Hepatocyte (in vitro differentiated cells): ENCODE results near the gene IGSF8. TPM values are rescaled to one million over a fixed set of nuclear protein-coding genes. Genes with fewer than 3 reads are reported as not detected.

ENCODE experiments used
- DNase-seq: peaks from one replicate; pipeline ENCODE4 v3.0.0-alpha.2; 2016; ENCODE audit warnings: low spot score
- H2AFZ ChIP-seq: fragments of 200-600 bp; sonication (generic); 2 replicates; pipeline ENCODE4 v1.6.0; 2016; ENCODE audit warnings: antibody characterized with exemption, mild to moderate bottlenecking
- H3K27ac ChIP-seq: fragments of 200-600 bp; sonication (generic); 2 replicates; pipeline ENCODE4 v1.5.1; 2016; ENCODE audit warnings: mild to moderate bottlenecking
- H3K27me3 ChIP-seq: fragments of 200-600 bp; sonication (generic); 2 replicates; pipeline ENCODE4 v1.6.1; 2016
- H3K36me3 ChIP-seq: fragments of 200-600 bp; sonication (generic); replicated peaks from 2 replicates; pipeline ENCODE4 v1.5.1; 2016; ENCODE audit warnings: low read depth; ENCODE audit not compliant: insufficient read depth
- H3K4me1 ChIP-seq: fragments of 200-600 bp; sonication (generic); 2 replicates; pipeline ENCODE4 v1.5.1; 2016; ENCODE audit warnings: mild to moderate bottlenecking, moderate library complexity; ENCODE audit not compliant: insufficient read depth
- H3K4me2 ChIP-seq: fragments of 200-600 bp; sonication (generic); 2 replicates; pipeline ENCODE4 v1.6.0; 2016
- H3K4me3 ChIP-seq: fragments of 200-600 bp; sonication (generic); 2 replicates; pipeline ENCODE4 v1.5.1; 2016; ENCODE audit warnings: mild to moderate bottlenecking
- H3K79me2 ChIP-seq: fragments of 200-600 bp; sonication (generic); 2 replicates; pipeline ENCODE4 v1.6.0; 2017; ENCODE audit warnings: mild to moderate bottlenecking
- H3K9me2 ChIP-seq: fragments of 200-600 bp; sonication (generic); replicated peaks from 2 replicates; pipeline ENCODE4 v1.6.0; 2017; ENCODE audit warnings: mild to moderate bottlenecking; ENCODE audit not compliant: insufficient read depth
- H3K9me3 ChIP-seq: fragments of 200-600 bp; sonication (generic); 2 replicates; pipeline ENCODE4 v1.5.1; 2016; ENCODE audit warnings: low read depth, mild to moderate bottlenecking
- H4K20me1 ChIP-seq: fragments of 200-600 bp; sonication (generic); 2 replicates; pipeline ENCODE4 v1.6.0; 2016; ENCODE audit warnings: mild to moderate bottlenecking; ENCODE audit not compliant: insufficient read depth, poor library complexity, severe bottlenecking
- EZH2 ChIP-seq: fragments of 200-600 bp; sonication (generic); IDR thresholded peaks from 2 replicates; pipeline ENCODE4 v1.6.1; 2016; ENCODE audit warnings: antibody characterized with exemption, mild to moderate bottlenecking, borderline replicate concordance
- EZH2phosphoT487 ChIP-seq: fragments of 200-600 bp; sonication (generic); IDR thresholded peaks from one replicate; pipeline ENCODE4 v1.6.1; 2018; ENCODE audit warnings: antibody characterized with exemption, mild to moderate bottlenecking, low read depth, moderate library complexity; ENCODE audit not compliant: unreplicated experiment, severe bottlenecking
- WGBS: methylation state at CpG from one replicate; pipeline ENCODE4 v1.1.6; 2016; ENCODE audit warnings: low lambda C conversion rate; ENCODE audit errors: missing lambda C conversion rate; 5-methylcytosine and 5-hydroxymethylcytosine counted together
- polyA plus RNA-seq: library from polyadenylated mRNA; unstranded; fragments of >200 nt; fragmentation: Nextera tagmentation; extraction: Ambion mirVana; gene quantifications from 2 replicates; pipeline ENCODE4 v1.2.1, GENCODE V29; 2016
- total RNA-seq: library from RNA; depleted of rRNA; stranded (reverse); fragments of >200 nt; gene quantifications from 2 replicates; pipeline ENCODE4 v1.2.3, GENCODE V29; 2014
- TF ChIP-seq, protein P1 (sequence below): fragments of 200-600 bp; sonication (generic); IDR thresholded peaks from 2 replicates; pipeline ENCODE4 v1.5.1; 2016; ENCODE audit warnings: antibody characterized with exemption, mild to moderate bottlenecking; ENCODE audit not compliant: poor library complexity

IGSF8 gene
- total and polyA plus RNA-seq, 2 experiments from 2014 or later: 36.8 to 54.1 TPM

DNA sequence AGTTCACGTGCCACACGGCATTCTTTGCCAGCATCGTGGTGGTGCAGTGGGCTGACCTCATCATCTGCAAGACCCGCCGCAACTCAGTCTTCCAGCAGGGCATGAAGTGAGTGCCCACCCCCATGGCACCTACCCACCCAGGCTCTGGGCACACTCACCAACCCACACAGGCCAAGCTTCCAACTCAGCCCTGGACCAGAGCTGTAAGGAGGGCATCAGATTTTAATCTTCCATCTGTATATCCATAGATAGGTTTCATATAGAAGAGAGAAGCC lies 38.4 kb upstream of the IGSF8 start:
- H3K79me2 ChIP-seq: no peaks in the 10 kb centered on the region
- WGBS: 100% methylated on average over 5 of the region's 5 CpGs
- TF ChIP-seq, protein P1, sequence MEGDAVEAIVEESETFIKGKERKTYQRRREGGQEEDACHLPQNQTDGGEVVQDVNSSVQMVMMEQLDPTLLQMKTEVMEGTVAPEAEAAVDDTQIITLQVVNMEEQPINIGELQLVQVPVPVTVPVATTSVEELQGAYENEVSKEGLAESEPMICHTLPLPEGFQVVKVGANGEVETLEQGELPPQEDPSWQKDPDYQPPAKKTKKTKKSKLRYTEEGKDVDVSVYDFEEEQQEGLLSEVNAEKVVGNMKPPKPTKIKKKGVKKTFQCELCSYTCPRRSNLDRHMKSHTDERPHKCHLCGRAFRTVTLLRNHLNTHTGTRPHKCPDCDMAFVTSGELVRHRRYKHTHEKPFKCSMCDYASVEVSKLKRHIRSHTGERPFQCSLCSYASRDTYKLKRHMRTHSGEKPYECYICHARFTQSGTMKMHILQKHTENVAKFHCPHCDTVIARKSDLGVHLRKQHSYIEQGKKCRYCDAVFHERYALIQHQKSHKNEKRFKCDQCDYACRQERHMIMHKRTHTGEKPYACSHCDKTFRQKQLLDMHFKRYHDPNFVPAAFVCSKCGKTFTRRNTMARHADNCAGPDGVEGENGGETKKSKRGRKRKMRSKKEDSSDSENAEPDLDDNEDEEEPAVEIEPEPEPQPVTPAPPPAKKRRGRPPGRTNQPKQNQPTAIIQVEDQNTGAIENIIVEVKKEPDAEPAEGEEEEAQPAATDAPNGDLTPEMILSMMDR: no peak
- TF ChIP-seq EZH2 (no peak), EZH2phosphoT487 (no peak)

DNA sequence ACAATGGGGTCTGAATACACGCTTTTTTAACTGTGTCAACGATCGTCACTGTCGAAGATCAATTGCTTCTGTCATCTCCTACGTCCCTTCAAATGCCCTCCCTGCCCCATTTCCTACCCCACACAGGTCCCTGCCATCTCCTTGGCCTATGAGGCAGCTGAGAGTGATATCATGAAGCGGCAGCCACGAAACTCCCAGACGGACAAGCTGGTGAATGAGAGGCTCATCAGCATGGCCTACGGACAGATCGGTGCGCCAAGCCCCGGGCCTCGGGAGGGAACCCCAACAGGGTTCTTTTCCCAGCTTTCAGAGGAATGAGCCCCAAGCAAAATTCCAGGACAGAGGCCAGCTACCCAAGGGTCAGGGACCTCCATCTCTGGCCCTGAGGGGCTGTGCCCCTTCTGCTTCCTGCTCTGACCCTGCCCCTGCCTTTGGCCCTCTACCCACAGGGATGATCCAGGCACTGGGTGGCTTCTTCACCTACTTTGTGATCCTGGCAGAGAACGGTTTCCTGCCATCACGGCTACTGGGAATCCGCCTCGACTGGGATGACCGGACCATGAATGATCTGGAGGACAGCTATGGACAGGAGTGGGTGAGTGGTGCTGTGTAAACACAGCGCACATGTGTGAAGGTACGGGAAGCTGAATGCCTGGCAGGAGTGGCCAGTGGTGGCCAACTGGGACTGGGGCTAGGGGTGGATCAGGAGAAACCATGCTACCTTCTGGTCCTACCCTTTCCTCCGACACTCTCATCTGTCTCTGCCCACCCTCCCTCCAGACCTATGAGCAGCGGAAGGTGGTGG lies 37.9 kb upstream of the IGSF8 start:
- Histone ChIP-seq H3K36me3 (no peaks in the 10 kb centered on the region), H3K79me2 (no peaks in the 10 kb centered on the region), H3K4me3 (no peak overlapping the region), H3K4me1 (no peaks in the 10 kb centered on the region), H3K9me3 (no peaks in the 10 kb centered on the region), H3K27me3 (no peaks in the 10 kb centered on the region), H4K20me1 (no peaks in the 10 kb centered on the region), H3K27ac (no peak overlapping the region), H3K4me2 (no peak overlapping the region), H3K9me2 (no peaks in the 10 kb centered on the region), H2AFZ (no peak overlapping the region)
- WGBS: 92% methylated on average over 22 of the region's 22 CpGs
- TF ChIP-seq, protein P1: no peak
- TF ChIP-seq EZH2 (no peak), EZH2phosphoT487 (no peak)
- no peak for DNase-seq

More for the DNA sequence above, 38.4 kb upstream of the IGSF8 start:
- Histone ChIP-seq H3K27ac (no peak overlapping the region), H3K27me3 (no peaks in the 10 kb centered on the region), H3K9me3 (no peaks in the 10 kb centered on the region), H3K4me2 (no peak overlapping the region), H4K20me1 (no peaks in the 10 kb centered on the region), H3K4me3 (no peak overlapping the region), H3K9me2 (no peaks in the 10 kb centered on the region), H3K4me1 (no peaks in the 10 kb centered on the region), H3K36me3 (no peaks in the 10 kb centered on the region), H2AFZ (no peak overlapping the region)
- no peak for DNase-seq

DNA sequence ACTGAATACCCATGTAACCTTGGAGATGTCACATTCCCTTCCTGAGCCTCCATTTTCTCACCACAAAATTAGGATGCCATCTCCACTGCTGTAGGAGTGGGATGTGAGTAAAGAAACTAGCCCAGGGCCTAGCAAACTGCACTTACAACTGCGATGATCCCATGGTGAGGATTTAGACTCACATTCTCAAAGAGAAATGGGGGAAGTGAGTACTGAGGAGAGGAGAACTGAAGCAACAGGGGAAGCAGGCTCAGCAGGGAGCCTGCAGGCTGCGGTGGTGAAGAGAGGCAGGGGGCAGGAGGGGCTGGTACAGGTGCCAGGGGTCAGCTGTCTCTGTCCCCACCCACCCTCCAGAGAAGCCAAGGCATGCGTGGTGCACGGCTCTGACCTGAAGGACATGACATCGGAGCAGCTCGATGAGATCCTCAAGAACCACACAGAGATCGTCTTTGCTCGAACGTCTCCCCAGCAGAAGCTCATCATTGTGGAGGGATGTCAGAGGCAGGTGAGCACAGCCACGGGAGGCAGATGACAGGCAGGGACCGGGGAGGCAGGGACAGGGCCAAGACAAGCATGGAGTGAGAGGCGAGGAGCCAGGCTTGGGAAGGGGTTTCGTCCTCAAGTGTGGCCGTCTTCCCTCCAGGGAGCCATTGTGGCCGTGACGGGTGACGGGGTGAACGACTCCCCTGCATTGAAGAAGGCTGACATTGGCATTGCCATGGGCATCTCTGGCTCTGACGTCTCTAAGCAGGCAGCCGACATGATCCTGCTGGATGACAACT lies 36.6 kb upstream of the IGSF8 start:
- no peak for TF ChIP-seq EZH2
- Histone ChIP-seq H4K20me1 (no peaks in the 10 kb centered on the region), H3K79me2 (no peaks in the 10 kb centered on the region), H2AFZ (no peak overlapping the region), H3K27me3 (no peaks in the 10 kb centered on the region), H3K4me1 (no peaks in the 10 kb centered on the region), H3K4me3 (no peak overlapping the region), H3K27ac (no peak overlapping the region), H3K36me3 (no peaks in the 10 kb centered on the region), H3K9me2 (no peaks in the 10 kb centered on the region), H3K4me2 (no peak overlapping the region), H3K9me3 (no peaks in the 10 kb centered on the region)
- DNase-seq: no peak
- 89% methylated on average over 20 of the region's 20 CpGs for WGBS

DNA sequence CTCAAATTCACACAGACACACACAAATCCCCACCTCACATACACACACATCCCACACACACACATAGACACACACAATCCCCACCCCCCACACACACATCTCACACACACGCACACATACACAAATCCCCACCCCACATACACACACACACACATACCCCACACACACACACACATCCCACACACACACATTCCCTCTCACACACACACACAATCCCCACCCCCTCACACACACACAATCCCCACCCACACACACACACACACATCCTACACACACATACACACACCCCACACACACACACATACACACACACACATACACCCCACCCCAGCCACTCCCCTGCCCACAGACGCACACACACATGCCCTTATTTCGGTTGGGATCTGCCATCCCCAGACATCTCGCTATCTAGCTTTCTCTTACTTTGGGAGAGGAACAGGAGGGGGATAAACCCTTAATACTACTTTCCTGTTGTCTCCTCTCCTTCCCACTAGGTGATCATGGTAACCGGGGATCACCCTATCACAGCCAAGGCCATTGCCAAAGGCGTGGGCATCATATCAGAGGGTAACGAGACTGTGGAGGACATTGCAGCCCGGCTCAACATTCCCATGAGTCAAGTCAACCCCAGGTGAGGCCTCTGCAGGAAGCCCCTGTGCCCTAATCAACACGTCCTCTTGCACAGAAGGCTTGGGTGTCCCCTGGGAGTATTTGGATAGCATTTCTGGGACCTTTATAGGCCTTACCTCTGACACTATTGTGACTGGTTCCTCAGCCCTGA lies 35.8 kb upstream of the IGSF8 start:
- H2AFZ ChIP-seq: no peak overlapping the region
- H3K36me3 ChIP-seq: no peaks in the 10 kb centered on the region
- no peak overlapping the region for H3K27ac ChIP-seq
- DNase-seq: no peak
- no peak overlapping the region for H3K4me2 ChIP-seq
- no peaks in the 10 kb centered on the region for H4K20me1 ChIP-seq
- no peaks in the 10 kb centered on the region for H3K4me1 ChIP-seq
- TF ChIP-seq EZH2phosphoT487 (no peak), EZH2 (no peak)
- TF ChIP-seq, protein P1: no peak
- no peaks in the 10 kb centered on the region for H3K9me3 ChIP-seq
- no peaks in the 10 kb centered on the region for H3K27me3 ChIP-seq
- H3K79me2 ChIP-seq: no peaks in the 10 kb centered on the region
- 91% methylated on average over 8 of the region's 9 CpGs for WGBS
- H3K4me3 ChIP-seq: no peak overlapping the region
- H3K9me2 ChIP-seq: no peaks in the 10 kb centered on the region
